Lower leg skin (tissue), 3 donors: ENCODE data around the gene FANCC.

Experiments used
- POLR2A ChIP-seq, 2 donors: fragments of 450-650 bp; IDR thresholded peaks; one replicate each; pipeline ENCODE4 v1.6.1; 2016 to 2017; ENCODE audit warnings: antibody characterized with exemption in 2 of 2, mild to moderate bottlenecking in 1 of 2, moderate library complexity in 1 of 2
- TF ChIP-seq, protein P1 (sequence below), 3 donors: fragments of 450-650 bp; IDR thresholded peaks; one replicate each; pipeline ENCODE4 v1.5.1; 2016; ENCODE audit warnings: antibody characterized with exemption in 3 of 3, mild to moderate bottlenecking in 3 of 3, moderate library complexity in 2 of 3

DNA sequence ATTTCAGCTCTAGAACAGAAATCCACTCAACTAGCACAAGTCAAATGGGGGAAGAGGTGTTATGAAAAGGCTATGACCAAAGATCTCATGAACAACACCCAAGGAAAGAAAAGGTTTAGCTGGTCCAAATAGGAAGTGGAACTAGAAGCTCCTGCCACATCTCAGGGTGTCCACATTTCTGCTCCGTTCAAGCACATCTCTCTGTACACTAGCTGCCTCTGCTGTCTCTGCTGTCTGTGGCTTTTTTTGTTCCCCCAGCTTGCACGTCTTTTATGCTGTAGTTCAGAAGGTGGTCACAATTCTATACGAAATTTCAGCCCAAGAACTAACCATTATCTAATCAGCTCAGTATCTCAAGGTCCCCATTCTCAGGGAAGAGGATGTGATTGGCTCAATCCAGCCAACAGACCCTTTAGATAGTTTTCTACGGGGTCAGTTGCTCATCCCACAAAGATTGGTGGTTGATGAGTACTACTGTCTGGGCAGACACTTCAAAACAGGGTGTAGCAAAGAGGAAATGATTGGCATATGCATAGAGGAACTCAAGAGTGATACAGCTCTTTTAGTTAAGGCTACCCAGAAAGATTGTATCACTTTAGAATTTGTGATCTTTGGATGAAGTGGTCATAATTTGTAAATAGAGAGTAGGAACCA lies 44.0 kb downstream of the FANCC start:
- TF ChIP-seq, protein P1, sequence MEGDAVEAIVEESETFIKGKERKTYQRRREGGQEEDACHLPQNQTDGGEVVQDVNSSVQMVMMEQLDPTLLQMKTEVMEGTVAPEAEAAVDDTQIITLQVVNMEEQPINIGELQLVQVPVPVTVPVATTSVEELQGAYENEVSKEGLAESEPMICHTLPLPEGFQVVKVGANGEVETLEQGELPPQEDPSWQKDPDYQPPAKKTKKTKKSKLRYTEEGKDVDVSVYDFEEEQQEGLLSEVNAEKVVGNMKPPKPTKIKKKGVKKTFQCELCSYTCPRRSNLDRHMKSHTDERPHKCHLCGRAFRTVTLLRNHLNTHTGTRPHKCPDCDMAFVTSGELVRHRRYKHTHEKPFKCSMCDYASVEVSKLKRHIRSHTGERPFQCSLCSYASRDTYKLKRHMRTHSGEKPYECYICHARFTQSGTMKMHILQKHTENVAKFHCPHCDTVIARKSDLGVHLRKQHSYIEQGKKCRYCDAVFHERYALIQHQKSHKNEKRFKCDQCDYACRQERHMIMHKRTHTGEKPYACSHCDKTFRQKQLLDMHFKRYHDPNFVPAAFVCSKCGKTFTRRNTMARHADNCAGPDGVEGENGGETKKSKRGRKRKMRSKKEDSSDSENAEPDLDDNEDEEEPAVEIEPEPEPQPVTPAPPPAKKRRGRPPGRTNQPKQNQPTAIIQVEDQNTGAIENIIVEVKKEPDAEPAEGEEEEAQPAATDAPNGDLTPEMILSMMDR (IDR thresholded peaks at IDR 0.05): no peak
- TF ChIP-seq POLR2A (IDR thresholded peaks at IDR 0.05): no peak
